ENCODE data around the gene ABCC6.
"Not testable (repeated sequence)": the region's sequence is repeated elsewhere in the genome, so short reads cannot be mapped to it uniquely, and the experiment has no call there.

- TF ChIP-seq POLR2AphosphoS5 (IDR thresholded peaks at IDR 0.05; ENCODE audit: low read length); HCFC1 (IDR thresholded peaks at IDR 0.05; ENCODE audit: low read length); MAX (IDR thresholded peaks at IDR 0.05; ENCODE audit: low read depth, low read length); JUND (IDR thresholded peaks at IDR 0.05; ENCODE audit: low read depth, low read length); SUZ12 (IDR thresholded peaks at IDR 0.05; ENCODE audit: unreplicated experiment); CTCF (IDR thresholded peaks at IDR 0.05 in 2 of 3, conservative IDR thresholded peaks at IDR 0.05 in 1 of 3; ENCODE audit: control insufficient read depth in 2 of 3, extremely low read depth in 1 of 3, insufficient read depth in 1 of 3, low read depth in 3 of 3, low read length in 3 of 3): not testable (repeated sequence)
Measured at GRCh38 chr16:16211404-16211803, 11.9 kb downstream of the ABCC6 start.

Data from GM12878 (cell line).